ENCODE results near the gene CRYAA.
"Not testable (repeated sequence)": the region's sequence is repeated elsewhere in the genome, so short reads cannot be mapped to it uniquely, and the experiment has no call there.

Gene CRYAA

GRCh38 chr21:43168708-43169107, at the start of gene CRYAA:
Gene CRYAA, plus strand, starts transcription at chr21:43169008. Its CDS starts 92 bp downstream, at chr21:43169100.
- DNase-seq, result not testable (repeated sequence)

- DNase-seq, result not testable (repeated sequence)
Measured at GRCh38 chr21:43130094-43130493, 38.7 kb upstream of the CRYAA start.

GRCh38 chr21:43134520-43134919, 34.3 kb upstream of the CRYAA start:
- DNase-seq, result not testable (repeated sequence)

GRCh38 chr21:43138944-43139343, 29.9 kb upstream of the CRYAA start:
- not testable (repeated sequence) for DNase-seq

- DNase-seq, result not testable (repeated sequence)
Measured at GRCh38 chr21:43141407-43141806, 27.4 kb upstream of the CRYAA start.

- not testable (repeated sequence) for DNase-seq
Measured at GRCh38 chr21:43146637-43147036, 22.2 kb upstream of the CRYAA start.

GRCh38 chr21:43147999-43148398, 20.8 kb upstream of the CRYAA start:
- not testable (repeated sequence) for DNase-seq

- DNase-seq, result not testable (repeated sequence)
Measured at GRCh38 chr21:43149344-43149743, 19.5 kb upstream of the CRYAA start.

GRCh38 chr21:43153601-43154000, 15.2 kb upstream of the CRYAA start:
- DNase-seq, result not testable (repeated sequence)

- not testable (repeated sequence) for DNase-seq
Measured at GRCh38 chr21:43159279-43160175, 9.3 kb upstream of the CRYAA start.

- DNase-seq, result not testable (repeated sequence)
Measured at GRCh38 chr21:43161826-43162707, 6.7 kb upstream of the CRYAA start.

- DNase-seq, result not testable (repeated sequence)
Measured at GRCh38 chr21:43162708-43163205, 6.1 kb upstream of the CRYAA start.

GRCh38 chr21:43164823-43165222, 4.0 kb upstream of the CRYAA start:
- DNase-seq, result not testable (repeated sequence)

GRCh38 chr21:43165734-43166133, 3.1 kb upstream of the CRYAA start:
- DNase-seq, result not testable (repeated sequence)

- not testable (repeated sequence) for DNase-seq
Measured at GRCh38 chr21:43169230-43169886, 550 bp downstream of the CRYAA start.

GRCh38 chr21:43169891-43170290, 1.1 kb downstream of the CRYAA start:
- DNase-seq, result not testable (repeated sequence)

- DNase-seq, result not testable (repeated sequence)
Measured at GRCh38 chr21:43172812-43173211, 4.0 kb downstream of the CRYAA start.

- not testable (repeated sequence) for DNase-seq
Measured at GRCh38 chr21:43173438-43173837, 4.6 kb downstream of the CRYAA start.

GRCh38 chr21:43173930-43174329, 5.1 kb downstream of the CRYAA start:
- not testable (repeated sequence) for DNase-seq

- DNase-seq, result not testable (repeated sequence)
Measured at GRCh38 chr21:43174998-43175397, 6.2 kb downstream of the CRYAA start.

GRCh38 chr21:43176621-43177020, 7.8 kb downstream of the CRYAA start:
- not testable (repeated sequence) for DNase-seq
